ENCODE data around the gene AOC1.
"Not testable (repeated sequence)": the region's sequence is repeated elsewhere in the genome, so short reads cannot be mapped to it uniquely, and the experiment has no call there.

The AOC1 gene, protein sequence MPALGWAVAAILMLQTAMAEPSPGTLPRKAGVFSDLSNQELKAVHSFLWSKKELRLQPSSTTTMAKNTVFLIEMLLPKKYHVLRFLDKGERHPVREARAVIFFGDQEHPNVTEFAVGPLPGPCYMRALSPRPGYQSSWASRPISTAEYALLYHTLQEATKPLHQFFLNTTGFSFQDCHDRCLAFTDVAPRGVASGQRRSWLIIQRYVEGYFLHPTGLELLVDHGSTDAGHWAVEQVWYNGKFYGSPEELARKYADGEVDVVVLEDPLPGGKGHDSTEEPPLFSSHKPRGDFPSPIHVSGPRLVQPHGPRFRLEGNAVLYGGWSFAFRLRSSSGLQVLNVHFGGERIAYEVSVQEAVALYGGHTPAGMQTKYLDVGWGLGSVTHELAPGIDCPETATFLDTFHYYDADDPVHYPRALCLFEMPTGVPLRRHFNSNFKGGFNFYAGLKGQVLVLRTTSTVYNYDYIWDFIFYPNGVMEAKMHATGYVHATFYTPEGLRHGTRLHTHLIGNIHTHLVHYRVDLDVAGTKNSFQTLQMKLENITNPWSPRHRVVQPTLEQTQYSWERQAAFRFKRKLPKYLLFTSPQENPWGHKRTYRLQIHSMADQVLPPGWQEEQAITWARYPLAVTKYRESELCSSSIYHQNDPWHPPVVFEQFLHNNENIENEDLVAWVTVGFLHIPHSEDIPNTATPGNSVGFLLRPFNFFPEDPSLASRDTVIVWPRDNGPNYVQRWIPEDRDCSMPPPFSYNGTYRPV

GRCh38 chr7:150852371-150852905 is at the start of gene AOC1:
AOC1 (plus strand) TSS chr7:150852517; CDS start chr7:150856471, 3,954 bp downstream.
- CTCF ChIA-PET, result no interaction called here
- POLR2A ChIA-PET (ENCODE audit: low non-redundant PET), result no interaction called here
- DNase-seq (ENCODE audit: low spot score), result no peak
- no peak within 1 kb of the TSS for H3K27ac ChIP-seq
- no peak for TF ChIP-seq CTCF (conservative IDR thresholded peaks at IDR 0.05; ENCODE audit: low read depth)

DNA sequence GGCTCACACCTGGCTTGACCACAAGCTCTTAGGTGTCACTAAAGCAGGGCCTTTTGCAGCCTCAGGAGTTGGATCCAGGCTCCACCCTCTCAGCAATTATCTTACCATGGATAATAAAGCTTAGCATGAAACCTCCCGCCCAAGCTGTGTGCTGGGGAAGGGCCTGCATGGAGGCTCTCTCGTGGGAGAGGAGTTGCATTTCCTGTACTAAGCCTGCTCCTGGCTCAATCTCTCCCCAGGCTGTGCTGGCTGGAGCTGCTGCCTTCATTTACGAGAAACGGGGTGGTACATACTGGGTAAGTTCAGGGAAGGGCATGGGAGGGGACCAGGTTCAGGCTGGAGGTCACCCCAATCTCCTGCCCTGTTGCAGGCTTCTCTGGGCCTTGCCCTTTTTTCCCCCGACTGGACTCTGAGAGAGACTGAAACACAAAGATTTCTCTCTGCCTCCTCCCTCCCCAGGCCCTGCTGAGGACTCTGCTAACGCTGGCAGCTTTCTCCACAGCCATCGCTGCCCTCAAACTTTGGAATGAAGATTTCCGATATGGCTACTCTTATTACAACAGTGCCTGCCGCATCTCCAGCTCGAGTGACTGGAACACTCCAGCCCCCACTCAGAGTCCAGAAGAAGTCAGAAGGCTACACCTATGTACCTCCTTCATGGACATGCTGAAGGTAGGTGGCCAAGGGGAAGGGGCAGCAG is 49.0 kb upstream of the AOC1 start:
- no peak overlapping the region for H3K27ac ChIP-seq
- CTCF ChIA-PET, result no interaction called here
- no peak for DNase-seq (ENCODE audit: low spot score)
- POLR2A ChIA-PET (ENCODE audit: low non-redundant PET), result no interaction called here
- TF ChIP-seq CTCF (conservative IDR thresholded peaks at IDR 0.05; ENCODE audit: low read depth), result no peak

DNA sequence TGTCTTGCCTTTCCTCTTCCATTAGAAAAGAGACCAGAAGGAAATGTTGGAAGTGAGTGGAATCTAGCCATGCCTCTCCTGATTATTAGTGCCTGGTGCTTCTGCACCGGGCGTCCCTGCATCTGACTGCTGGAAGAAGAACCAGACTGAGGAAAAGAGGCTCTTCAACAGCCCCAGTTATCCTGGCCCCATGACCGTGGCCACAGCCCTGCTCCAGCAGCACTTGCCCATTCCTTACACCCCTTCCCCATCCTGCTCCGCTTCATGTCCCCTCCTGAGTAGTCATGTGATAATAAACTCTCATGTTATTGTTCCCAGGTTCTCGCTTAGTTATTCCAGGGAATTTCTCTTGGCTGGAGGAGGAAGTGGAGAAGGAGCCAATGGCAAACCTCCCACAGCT is 47.5 kb upstream of the AOC1 start:
- TF ChIP-seq CTCF (conservative IDR thresholded peaks at IDR 0.05; ENCODE audit: low read depth), result no peak
- H3K27ac ChIP-seq, result no peak overlapping the region
- ChIA-PET POLR2A (ENCODE audit: low non-redundant PET) (no interaction called here), CTCF (no interaction called here)
- no peak for DNase-seq (ENCODE audit: low spot score)

DNA sequence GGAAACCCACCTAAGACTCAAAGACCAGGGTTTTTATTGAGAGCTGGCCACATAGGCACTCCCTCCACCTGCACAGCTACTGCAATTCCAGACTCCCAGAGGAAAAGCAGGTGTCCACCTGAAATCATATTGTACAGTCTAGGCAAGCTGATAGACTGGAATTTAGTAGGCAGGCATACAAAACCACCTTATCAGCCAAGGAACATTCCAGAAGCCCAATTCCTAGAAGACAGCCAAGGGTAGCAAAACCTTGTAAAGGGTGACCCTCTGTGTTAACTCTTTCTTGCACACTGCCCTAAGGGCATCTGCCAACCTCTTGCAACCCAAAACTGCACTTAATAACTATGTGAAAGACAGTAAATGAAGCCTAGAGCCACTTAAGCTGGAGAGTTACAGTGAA is 46.5 kb upstream of the AOC1 start:
- H3K27ac ChIP-seq, result no peak overlapping the region
- no peak for TF ChIP-seq CTCF (conservative IDR thresholded peaks at IDR 0.05; ENCODE audit: low read depth)
- no peak for DNase-seq (ENCODE audit: low spot score)
- CTCF ChIA-PET, result no interaction called here
- POLR2A ChIA-PET (ENCODE audit: low non-redundant PET), result no interaction called here

DNA sequence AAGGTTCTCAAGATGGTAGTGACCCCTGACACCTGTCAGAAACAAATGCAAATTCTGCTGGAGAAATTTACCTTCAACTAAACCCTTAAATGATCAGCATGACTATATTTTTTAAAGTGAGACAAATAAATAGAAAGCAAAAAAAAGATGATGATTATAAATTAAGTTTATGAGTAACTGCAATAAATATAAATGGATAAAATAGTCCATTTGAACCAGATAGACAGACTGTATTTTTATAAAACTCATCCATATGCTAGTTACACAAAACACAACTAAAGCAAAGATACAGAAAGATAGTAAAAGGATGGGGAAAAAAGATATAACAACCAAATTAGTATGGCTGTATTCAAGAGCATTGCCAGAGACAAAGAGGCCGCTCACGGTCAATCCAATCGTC is 45.9 kb upstream of the AOC1 start:
- no peak for DNase-seq (ENCODE audit: low spot score)
- ChIA-PET CTCF (no interaction called here), POLR2A (ENCODE audit: low non-redundant PET) (no interaction called here)
- no peak for TF ChIP-seq CTCF (conservative IDR thresholded peaks at IDR 0.05; ENCODE audit: low read depth)
- H3K27ac ChIP-seq, result no peak overlapping the region

DNA sequence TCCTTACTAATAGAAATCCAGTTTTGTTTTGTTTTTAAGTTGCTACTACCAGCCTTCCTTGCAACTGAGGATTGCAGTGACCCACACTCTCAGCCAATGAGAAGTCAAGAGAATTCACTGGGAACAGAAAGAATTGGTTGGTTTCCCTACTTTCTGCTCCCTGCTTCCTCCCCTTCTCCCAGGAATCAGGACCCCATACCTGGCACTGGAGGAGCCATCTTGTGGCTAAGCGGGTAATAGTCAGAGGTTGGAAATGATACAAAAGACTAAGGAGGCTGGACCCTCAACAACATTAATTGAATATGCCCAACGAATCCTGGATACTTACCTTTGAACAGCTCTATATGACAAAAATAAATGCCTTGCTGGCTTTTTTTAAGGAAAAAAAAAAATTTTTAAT is 45.5 kb upstream of the AOC1 start:
- no peak overlapping the region for H3K27ac ChIP-seq
- TF ChIP-seq CTCF (conservative IDR thresholded peaks at IDR 0.05; ENCODE audit: low read depth), result no peak
- ChIA-PET CTCF (no interaction called here), POLR2A (ENCODE audit: low non-redundant PET) (no interaction called here)
- DNase-seq (ENCODE audit: low spot score), result no peak

GRCh38 chr7:150807616-150808438 is 44.5 kb upstream of the AOC1 start:
- POLR2A ChIA-PET (ENCODE audit: low non-redundant PET); CTCF ChIA-PET; H3K27ac ChIP-seq; DNase-seq (ENCODE audit: low spot score): not testable (repeated sequence)

All from RWPE1 (cell line).